Adrenal gland (tissue), 12 donors: ENCODE measurements around the gene EFCAB11. TPM values are rescaled to one million over a fixed set of nuclear protein-coding genes. Genes with fewer than 3 reads are reported as not detected.
A peak's percentile ranks its signal among the peaks of the same experiment; 100 is the strongest.
"Not testable (repeated sequence)": the region's sequence is repeated elsewhere in the genome, so short reads cannot be mapped to it uniquely, and the experiment has no call there.

Source experiments
- DNase-seq, 7 donors: peaks; one replicate each; pipeline ENCODE4 v3.0.0-alpha.2; 2019 to 2020
- H3K27ac ChIP-seq, 5 donors: fragments of 200-600 bp; sonication (generic) in 4 of 5; 1 replicate in 3 of 5; 2 replicates in 2 of 5; pipeline versions ENCODE4 v1.5.1 to v1.8.0; 2016 to 2020; ENCODE audit warnings: mild to moderate bottlenecking in 1 of 5
- H3K27me3 ChIP-seq: fragments of 200-600 bp; 2 replicates; pipeline ENCODE4 v1.8.0; 2021
- H3K36me3 ChIP-seq, 2 donors: fragments of 200-600 bp; replicated peaks in 1 of 2; 1 replicate in 1 of 2; 2 replicates in 1 of 2; pipeline versions ENCODE4 v1.5.1 to v1.8.0; 2018 to 2022
- H3K4me1 ChIP-seq, 2 donors: fragments of 200-600 bp; replicated peaks in 1 of 2; 1 replicate in 1 of 2; 2 replicates in 1 of 2; pipeline versions ENCODE4 v1.5.1 to v1.8.0; 2018 to 2021
- H3K4me3 ChIP-seq, 4 donors: fragments of 200-600 bp; sonication (generic) in 3 of 4; one replicate each; pipeline ENCODE4 v1.5.1; 2016 to 2018
- H3K9me3 ChIP-seq, 3 donors: fragments of 200-600 bp; sonication (generic) in 1 of 3; replicated peaks in 1 of 3; 1 replicate in 2 of 3; 2 replicates in 1 of 3; pipeline versions ENCODE4 v1.5.1 to v1.8.0; 2016 to 2021
- CTCF ChIP-seq, 6 experiments: fragments of 450-650 bp in 4 of 6; fragments of 200-600 bp in 2 of 6; sonication (generic) in 1 of 6; IDR thresholded peaks; 1 replicate in 5 of 6; 2 replicates in 1 of 6; pipeline versions ENCODE4 v1.5.1 to v1.8.0; 2016 to 2021; ENCODE audit warnings: antibody characterized with exemption in 6 of 6, mild to moderate bottlenecking in 2 of 6, moderate library complexity in 1 of 6
- POLR2A ChIP-seq, 2 donors: fragments of 450-650 bp; IDR thresholded peaks; one replicate each; pipeline ENCODE4 v1.6.1; 2017; ENCODE audit warnings: antibody characterized with exemption in 2 of 2, mild to moderate bottlenecking in 2 of 2, moderate library complexity in 1 of 2
- WGBS, 4 donors: extraction: QIAGEN DNeasy Blood & Tissue Kit in 2 of 4; methylation state at CpG; one replicate each; pipeline versions ENCODE4 v1.1.5 to v1.1.7; 2013 to 2017; 5-methylcytosine and 5-hydroxymethylcytosine counted together
- intact Hi-C, 2 donors: fragments of 100-400 bp; cut with DNase I; formaldehyde crosslinking; loops; one replicate each; pipeline versions ENCODE4 v1.14.1 to v1.15.0; 2022 to 2023
- polyA plus RNA-seq, 3 donors: library from polyadenylated mRNA; stranded (reverse); fragments of 200-250 nt in 2 of 3; fragments of 350-450 nt in 1 of 3; fragmentation: Illumina TruSeq in 1 of 3; extraction: RNeasy Lipid Tissue Mini Kit (QIAGEN cat#74804) in 1 of 3; gene quantifications; one replicate each; pipeline ENCODE4 v1.2.3, GENCODE V29; 2013 to 2014
- total RNA-seq, 9 donors: library from RNA; depleted of rRNA in 4 of 9; stranded (reverse); fragments of >200 nt in 4 of 9; fragments of 120-200 nt in 1 of 9; fragmentation: NEBNext Ultra II Directional in 1 of 9; extraction: Animal tissue kit (Norgen Biotek cat#: 25700) in 1 of 9; gene quantifications; one replicate each; pipeline versions ENCODE4 v1.1.0 to v1.2.4, GENCODE V29; 2013 to 2023
- donor health status: healthy with polysubstance abuse.
- donor health status: Bipolar disorder and iron deficiency.
- donor health status: DM: yes; HTN: yes; CAD: no.
- donor health status: DM: no; HTN: no; CAD: no.
- donor health status: DM: no; HTN: no; CAD: no.
- donor health status: DM: yes; HTN: yes; CAD: no.

EFCAB11 gene
- total and polyA plus RNA-seq, 12 donors, result 4.0 to 16.9 (median 8.4) TPM

DNA sequence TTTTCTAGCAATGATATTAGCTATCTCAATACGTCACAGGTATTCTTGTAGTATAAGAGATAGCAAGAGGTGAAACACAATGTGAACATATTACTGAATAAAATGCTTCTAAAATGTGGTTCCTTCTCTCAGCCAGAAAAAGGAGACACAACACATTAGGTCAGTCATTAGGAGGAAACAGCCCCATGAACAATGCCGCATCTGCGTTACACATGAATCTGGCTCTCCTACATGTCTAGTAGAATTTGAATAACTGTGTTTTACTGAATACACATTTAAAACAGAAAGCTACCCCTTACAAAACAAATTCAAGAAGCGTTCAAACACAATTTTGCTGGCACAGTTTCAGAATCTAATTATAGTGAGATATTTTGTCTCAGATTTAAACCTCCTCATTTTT is 51.6 kb downstream of the EFCAB11 start:
- intact Hi-C loops, result loop anchor here in 1 of 2 donors (5.0 kb wide), 1 partner anchor 876 kb away; no protein-coding TSS in a partner anchor
- WGBS, 4 donors, result 69 to 74% (median 72%) methylated on average over 4 of the region's 4 CpGs

DNA sequence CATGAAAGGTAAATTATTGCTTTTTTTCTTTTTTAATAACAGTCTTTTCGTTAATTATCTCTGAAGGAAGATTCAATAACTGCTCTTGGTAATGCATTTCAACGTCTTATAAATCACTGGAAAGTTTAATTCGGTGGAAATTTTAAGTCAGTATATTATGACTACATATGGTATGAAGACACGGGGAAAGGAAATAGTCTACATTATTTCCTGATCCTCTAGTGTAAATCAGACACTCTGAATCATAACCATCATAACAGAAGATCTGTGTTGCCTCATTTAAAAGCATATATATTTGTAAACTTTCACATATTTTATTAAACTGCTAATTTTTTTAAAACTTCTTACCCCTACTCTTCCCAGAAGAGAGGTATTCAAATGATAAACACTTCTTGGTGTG is 53.7 kb downstream of the EFCAB11 start:
- Histone ChIP-seq H3K36me3 (no peaks in the 10 kb centered on the region), H3K9me3 (no peaks in the 10 kb centered on the region), H3K27ac (no peak overlapping the region), H3K4me1 (no peaks in the 10 kb centered on the region), H3K4me3 (no peak overlapping the region), H3K27me3 (no peaks in the 10 kb centered on the region)
- intact Hi-C loops, result loop anchor here in 1 of 2 donors (5.0 kb wide), 1 partner anchor 874 kb away; no protein-coding TSS in a partner anchor
- DNase-seq, result no peak
- TF ChIP-seq CTCF (IDR thresholded peaks at IDR 0.05), result no peak
- no peak for TF ChIP-seq POLR2A (IDR thresholded peaks at IDR 0.05)
- WGBS, 4 donors, result 88 to 91% (median 89%) methylated on average over 4 of the region's 4 CpGs

More for the DNA sequence above, 51.6 kb downstream of the EFCAB11 start:
- Histone ChIP-seq H3K4me3 (no peak overlapping the region), H3K36me3 (no peaks in the 10 kb centered on the region), H3K9me3 (no peaks in the 10 kb centered on the region), H3K27ac (no peak overlapping the region), H3K4me1 (no peaks in the 10 kb centered on the region), H3K27me3 (no peaks in the 10 kb centered on the region)
- no peak for TF ChIP-seq CTCF (IDR thresholded peaks at IDR 0.05)
- TF ChIP-seq POLR2A (IDR thresholded peaks at IDR 0.05), result no peak
- no peak for DNase-seq

DNA sequence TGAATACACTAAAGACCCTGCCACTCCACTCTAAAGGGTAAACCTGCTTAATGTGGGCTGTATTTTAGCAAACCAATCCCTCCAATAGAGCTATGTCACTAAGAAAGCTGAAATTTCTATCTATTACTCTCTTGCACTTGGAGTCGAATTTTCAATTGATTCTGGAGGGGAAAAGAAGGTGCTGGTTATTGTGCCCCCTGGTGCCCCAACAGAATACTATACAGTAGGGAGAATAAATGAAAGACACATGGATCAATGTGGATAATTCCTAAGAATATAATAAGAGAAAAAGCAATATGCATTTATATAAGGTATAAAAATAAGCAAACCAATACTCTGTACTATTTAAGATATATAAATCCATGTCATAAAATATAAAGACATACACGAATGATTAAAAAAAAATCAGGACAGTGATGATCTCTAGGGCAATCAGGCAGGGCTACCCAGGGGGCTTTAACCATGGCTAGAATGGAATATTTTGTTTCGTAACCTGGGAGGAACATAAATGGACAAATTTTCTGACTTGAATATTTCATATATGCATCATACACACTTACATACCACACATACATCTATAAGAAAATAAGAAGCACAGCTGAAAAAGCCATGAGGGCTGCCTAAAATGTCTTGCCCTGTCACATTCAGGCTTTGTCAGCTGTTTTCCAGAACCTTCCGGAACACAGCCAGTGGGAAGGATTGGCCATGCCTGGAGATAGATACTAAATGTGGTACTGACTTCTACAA is 54.4 kb downstream of the EFCAB11 start:
- H3K36me3 ChIP-seq, result no peaks in the 10 kb centered on the region
- no peak overlapping the region for H3K4me3 ChIP-seq
- 80 to 86% (median 83%) methylated on average over 4 of the region's 4 CpGs for WGBS, 4 donors
- no peaks in the 10 kb centered on the region for H3K9me3 ChIP-seq
- no peaks in the 10 kb centered on the region for H3K27me3 ChIP-seq
- H3K4me1 ChIP-seq, result no peaks in the 10 kb centered on the region
- TF ChIP-seq POLR2A (IDR thresholded peaks at IDR 0.05) (no peak), CTCF (IDR thresholded peaks at IDR 0.05) (peak; percentile 33 to 61 (median 52))
- DNase-seq, result peak in 1 of 7 donors; percentile 14
- H3K27ac ChIP-seq, result no peak overlapping the region
- intact Hi-C loops, result loop anchor here in 1 of 2 donors (5.0 kb wide), 1 partner anchor 873 kb away; no protein-coding TSS in a partner anchor

- no peak overlapping the region for H3K27ac ChIP-seq
- no peak for TF ChIP-seq CTCF (IDR thresholded peaks at IDR 0.05)
- 90 to 97% (median 92%) methylated on average over 1 of the region's 1 CpG for WGBS, 4 donors
These were observed 55.2 kb downstream of the EFCAB11 start for GRCh38 chr14:89899291-89899690.

GRCh38 chr14:89893388-89893787 is 61.1 kb downstream of the EFCAB11 start:
- DNase-seq, H3K27ac ChIP-seq, H3K4me3 ChIP-seq, H3K36me3 ChIP-seq, H3K4me1 ChIP-seq, H3K27me3 ChIP-seq, intact Hi-C loops, H3K9me3 ChIP-seq: not testable (repeated sequence)
- WGBS, 4 donors, result 82 to 93% (median 89%) methylated on average over 3 of the region's 3 CpGs

More at GRCh38 chr14:89899291-89899690, 55.2 kb downstream of the EFCAB11 start:
- H3K9me3 ChIP-seq, result no peaks in the 10 kb centered on the region
- intact Hi-C loops, result no loop called here
- H3K4me1 ChIP-seq, result no peaks in the 10 kb centered on the region
- DNase-seq, result no peak
- H3K36me3 ChIP-seq, result no peaks in the 10 kb centered on the region
- H3K27me3 ChIP-seq, result no peaks in the 10 kb centered on the region
- H3K4me3 ChIP-seq, result no peak overlapping the region
